HL-60 (cell line): ENCODE data around the gene PIGK.

ENCODE experiments used
- GABPA ChIP-seq: IDR thresholded peaks from 2 replicates; pipeline ENCODE4 v1.6.1; 2012; ENCODE audit warnings: low read depth
- POLR2AphosphoS5 ChIP-seq: IDR thresholded peaks from 2 replicates; pipeline ENCODE4 v1.6.1; 2012; ENCODE audit warnings: low read depth
- SPI1 ChIP-seq: IDR thresholded peaks from 2 replicates; pipeline ENCODE4 v1.6.1; 2012; ENCODE audit warnings: low read depth, mild to moderate bottlenecking, borderline replicate concordance
- TF ChIP-seq, protein P1 (sequence below): IDR thresholded peaks from one replicate; pipeline ENCODE4 v1.5.1; 2011; ENCODE audit warnings: low read length, control low read depth, inconsistent platforms; ENCODE audit not compliant: insufficient read depth
- TF ChIP-seq, protein P2 (sequence below): IDR thresholded peaks from 2 replicates; pipeline ENCODE4 v1.6.1; 2012; ENCODE audit warnings: low read depth; ENCODE audit not compliant: insufficient replicate concordance

DNA sequence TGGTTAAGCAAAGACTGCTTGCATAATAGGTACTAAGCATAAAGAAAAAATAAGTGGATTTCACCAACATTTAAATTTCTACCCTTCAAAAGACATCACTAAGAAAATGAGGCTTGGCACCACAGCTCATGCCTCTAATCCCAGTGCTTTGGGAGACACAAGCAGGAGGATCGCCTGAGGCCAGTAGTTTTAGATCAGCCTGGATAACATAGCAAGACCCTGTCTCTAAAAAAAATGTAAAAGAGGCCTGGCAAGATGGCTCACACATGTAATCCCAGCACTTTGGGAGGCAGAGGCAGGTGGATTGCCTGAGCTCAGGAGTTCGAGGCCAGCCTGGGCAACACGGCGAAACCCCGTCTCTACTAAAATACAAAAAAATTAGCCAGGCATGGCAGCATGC lies 73.0 kb downstream of the PIGK start:
- TF ChIP-seq, protein P1, sequence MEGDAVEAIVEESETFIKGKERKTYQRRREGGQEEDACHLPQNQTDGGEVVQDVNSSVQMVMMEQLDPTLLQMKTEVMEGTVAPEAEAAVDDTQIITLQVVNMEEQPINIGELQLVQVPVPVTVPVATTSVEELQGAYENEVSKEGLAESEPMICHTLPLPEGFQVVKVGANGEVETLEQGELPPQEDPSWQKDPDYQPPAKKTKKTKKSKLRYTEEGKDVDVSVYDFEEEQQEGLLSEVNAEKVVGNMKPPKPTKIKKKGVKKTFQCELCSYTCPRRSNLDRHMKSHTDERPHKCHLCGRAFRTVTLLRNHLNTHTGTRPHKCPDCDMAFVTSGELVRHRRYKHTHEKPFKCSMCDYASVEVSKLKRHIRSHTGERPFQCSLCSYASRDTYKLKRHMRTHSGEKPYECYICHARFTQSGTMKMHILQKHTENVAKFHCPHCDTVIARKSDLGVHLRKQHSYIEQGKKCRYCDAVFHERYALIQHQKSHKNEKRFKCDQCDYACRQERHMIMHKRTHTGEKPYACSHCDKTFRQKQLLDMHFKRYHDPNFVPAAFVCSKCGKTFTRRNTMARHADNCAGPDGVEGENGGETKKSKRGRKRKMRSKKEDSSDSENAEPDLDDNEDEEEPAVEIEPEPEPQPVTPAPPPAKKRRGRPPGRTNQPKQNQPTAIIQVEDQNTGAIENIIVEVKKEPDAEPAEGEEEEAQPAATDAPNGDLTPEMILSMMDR = no peak
- TF ChIP-seq, protein P2, sequence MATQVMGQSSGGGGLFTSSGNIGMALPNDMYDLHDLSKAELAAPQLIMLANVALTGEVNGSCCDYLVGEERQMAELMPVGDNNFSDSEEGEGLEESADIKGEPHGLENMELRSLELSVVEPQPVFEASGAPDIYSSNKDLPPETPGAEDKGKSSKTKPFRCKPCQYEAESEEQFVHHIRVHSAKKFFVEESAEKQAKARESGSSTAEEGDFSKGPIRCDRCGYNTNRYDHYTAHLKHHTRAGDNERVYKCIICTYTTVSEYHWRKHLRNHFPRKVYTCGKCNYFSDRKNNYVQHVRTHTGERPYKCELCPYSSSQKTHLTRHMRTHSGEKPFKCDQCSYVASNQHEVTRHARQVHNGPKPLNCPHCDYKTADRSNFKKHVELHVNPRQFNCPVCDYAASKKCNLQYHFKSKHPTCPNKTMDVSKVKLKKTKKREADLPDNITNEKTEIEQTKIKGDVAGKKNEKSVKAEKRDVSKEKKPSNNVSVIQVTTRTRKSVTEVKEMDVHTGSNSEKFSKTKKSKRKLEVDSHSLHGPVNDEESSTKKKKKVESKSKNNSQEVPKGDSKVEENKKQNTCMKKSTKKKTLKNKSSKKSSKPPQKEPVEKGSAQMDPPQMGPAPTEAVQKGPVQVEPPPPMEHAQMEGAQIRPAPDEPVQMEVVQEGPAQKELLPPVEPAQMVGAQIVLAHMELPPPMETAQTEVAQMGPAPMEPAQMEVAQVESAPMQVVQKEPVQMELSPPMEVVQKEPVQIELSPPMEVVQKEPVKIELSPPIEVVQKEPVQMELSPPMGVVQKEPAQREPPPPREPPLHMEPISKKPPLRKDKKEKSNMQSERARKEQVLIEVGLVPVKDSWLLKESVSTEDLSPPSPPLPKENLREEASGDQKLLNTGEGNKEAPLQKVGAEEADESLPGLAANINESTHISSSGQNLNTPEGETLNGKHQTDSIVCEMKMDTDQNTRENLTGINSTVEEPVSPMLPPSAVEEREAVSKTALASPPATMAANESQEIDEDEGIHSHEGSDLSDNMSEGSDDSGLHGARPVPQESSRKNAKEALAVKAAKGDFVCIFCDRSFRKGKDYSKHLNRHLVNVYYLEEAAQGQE = no peak
- TF ChIP-seq GABPA = no peak
- no peak for TF ChIP-seq POLR2AphosphoS5
- TF ChIP-seq SPI1 = no peak
